ENCODE data around the gene OR52H1.

- TF ChIP-seq POLR2A (IDR thresholded peaks at IDR 0.05) (no peak), POLR2AphosphoS5 (IDR thresholded peaks at IDR 0.05) (no peak)
Measured at GRCh38 chr11:5505363-5506048, 42.8 kb downstream of the OR52H1 start.
